GM12801 (cell line): ENCODE measurements around the gene SLC38A10.

Source experiments
- TF ChIP-seq, protein P1 (sequence below): IDR thresholded peaks from one replicate; pipeline ENCODE4 v1.5.1; 2011; ENCODE audit warnings: control low read depth; ENCODE audit not compliant: insufficient read length; ENCODE audit errors: extremely low read depth

SLC38A10 gene

DNA sequence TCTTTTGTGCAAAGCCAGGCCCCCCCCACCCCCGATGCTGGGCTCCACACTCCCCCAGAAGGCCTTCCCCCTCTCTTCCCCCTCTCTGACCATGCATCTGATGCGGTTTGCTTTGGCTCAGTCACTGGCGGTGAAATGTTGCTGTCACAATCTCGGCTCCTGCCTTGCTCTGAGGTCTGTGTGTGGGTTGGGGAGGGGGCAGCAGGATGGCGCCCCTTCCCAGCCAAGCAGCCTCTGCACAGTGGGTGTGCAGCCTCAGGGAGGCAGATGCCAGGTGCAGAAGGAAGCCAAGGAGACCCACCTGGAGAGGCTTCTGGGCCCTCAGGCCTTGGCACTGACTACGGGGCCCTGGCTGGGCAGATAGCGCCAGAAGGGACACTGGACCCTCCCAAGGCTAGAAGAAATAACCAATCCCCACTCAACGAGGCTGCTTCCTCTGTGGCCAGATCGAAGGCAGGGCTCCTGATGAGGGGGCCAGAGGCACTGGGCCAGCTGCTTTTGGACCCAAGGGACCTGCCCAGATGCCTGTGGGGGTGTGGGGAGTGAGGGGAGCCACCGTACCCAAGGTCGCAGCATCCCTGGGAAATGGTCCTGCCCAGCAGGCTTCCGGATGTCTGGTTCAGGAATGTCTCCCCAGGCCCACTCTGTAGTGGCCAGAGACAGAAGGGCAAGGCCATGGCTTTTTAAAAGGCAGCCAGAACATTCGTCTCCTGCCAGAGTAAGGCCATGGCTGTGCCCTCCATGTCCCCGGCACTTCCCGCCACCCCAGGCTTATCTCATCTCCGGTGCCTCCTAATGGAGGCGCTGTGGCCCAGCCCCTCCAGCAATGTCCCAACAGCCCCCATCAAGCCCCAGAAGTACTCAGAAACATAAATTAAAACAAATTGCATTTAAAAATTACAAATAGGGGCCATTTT lies 43.4 kb upstream of the SLC38A10 start:
- TF ChIP-seq, protein P1, sequence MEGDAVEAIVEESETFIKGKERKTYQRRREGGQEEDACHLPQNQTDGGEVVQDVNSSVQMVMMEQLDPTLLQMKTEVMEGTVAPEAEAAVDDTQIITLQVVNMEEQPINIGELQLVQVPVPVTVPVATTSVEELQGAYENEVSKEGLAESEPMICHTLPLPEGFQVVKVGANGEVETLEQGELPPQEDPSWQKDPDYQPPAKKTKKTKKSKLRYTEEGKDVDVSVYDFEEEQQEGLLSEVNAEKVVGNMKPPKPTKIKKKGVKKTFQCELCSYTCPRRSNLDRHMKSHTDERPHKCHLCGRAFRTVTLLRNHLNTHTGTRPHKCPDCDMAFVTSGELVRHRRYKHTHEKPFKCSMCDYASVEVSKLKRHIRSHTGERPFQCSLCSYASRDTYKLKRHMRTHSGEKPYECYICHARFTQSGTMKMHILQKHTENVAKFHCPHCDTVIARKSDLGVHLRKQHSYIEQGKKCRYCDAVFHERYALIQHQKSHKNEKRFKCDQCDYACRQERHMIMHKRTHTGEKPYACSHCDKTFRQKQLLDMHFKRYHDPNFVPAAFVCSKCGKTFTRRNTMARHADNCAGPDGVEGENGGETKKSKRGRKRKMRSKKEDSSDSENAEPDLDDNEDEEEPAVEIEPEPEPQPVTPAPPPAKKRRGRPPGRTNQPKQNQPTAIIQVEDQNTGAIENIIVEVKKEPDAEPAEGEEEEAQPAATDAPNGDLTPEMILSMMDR: no peak

DNA sequence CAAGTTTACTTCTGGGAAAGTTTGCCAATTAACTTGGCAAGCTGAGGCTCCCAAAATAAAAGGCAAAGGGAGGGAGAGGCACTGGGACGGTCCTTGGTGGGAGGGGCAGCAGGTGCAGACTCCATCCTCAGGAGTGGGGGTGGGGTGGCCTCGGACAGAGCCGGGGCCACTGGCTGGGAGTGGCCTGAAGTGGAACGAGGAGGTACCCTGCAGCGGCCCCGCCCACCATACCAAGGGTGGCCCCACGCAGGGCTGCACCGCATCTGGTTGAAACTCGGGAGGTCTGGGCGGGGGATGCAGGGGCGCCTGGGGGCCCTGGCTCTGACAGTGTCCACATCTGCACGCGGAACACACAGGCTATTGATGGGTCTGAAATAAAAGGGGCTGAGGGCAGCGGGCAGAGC lies 42.4 kb upstream of the SLC38A10 start:
- TF ChIP-seq, protein P1: no peak

DNA sequence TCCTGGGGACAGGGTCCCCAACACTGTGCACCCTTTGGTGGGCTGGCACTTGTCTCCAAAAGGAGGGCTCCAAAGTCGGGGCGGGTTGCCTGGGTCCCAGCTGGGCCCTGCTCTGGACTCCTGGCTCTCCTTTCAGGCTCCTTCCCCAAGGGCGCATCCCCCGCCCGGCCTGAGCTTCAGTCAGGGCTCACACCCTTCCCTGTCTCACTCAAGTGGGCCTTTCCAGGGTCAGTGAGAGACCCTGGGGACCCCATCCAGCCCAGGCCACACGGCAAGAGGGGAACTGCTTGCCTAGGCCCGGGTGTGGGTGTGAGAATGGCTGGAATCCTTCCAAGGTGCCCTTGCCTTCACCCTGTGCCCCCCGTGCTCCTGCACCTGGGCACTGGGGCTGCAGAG lies 41.8 kb upstream of the SLC38A10 start:
- TF ChIP-seq, protein P1: no peak

DNA sequence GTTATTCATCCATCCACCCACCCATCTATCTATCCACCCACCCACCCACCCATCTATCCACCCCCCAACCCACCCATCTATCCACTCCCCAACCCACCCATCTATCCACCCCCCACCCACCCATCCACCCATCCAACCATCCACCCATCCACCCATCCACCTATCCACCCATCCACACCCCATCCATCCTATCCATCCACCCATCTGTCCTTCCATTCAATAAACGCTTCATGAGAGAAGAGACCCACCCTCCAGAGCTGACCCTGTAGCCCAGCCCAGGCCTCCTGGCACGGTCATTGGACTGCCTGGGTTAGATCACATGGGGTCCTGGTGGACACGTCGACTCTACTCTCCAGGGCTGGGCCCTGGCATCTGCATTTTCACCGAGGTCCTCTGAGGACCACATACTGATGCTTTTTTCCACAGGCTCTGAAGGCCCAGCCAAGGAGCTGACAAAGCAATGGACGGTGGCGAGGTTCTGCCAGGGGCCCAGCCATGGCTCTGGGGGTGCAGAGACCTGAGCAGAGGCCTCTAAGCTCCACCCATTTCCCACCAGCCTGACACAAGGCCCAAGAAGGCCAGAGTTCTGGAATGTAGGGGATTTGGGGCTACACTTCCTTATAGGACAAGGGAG lies 41.3 kb upstream of the SLC38A10 start:
- TF ChIP-seq, protein P1: no peak

DNA sequence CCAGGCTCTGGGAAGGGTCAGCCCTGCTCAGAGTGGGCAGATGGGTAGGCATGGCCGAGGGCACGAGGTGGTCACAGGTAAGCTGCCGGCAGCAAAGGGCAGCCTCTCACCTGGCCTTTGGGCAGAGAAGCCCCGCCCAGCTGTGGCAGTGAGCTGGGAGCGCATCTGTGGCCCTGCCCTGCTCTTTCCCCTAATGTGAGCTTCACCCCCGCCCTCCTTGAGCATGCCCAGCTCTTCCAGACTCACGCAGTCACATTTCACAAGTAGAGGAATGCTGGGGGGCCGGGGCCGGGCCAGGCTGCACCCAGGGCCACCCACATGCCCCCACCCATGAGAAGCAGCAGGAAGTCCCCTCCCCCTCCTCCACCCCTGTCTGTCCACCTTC lies 40.7 kb upstream of the SLC38A10 start:
- TF ChIP-seq, protein P1: no peak

DNA sequence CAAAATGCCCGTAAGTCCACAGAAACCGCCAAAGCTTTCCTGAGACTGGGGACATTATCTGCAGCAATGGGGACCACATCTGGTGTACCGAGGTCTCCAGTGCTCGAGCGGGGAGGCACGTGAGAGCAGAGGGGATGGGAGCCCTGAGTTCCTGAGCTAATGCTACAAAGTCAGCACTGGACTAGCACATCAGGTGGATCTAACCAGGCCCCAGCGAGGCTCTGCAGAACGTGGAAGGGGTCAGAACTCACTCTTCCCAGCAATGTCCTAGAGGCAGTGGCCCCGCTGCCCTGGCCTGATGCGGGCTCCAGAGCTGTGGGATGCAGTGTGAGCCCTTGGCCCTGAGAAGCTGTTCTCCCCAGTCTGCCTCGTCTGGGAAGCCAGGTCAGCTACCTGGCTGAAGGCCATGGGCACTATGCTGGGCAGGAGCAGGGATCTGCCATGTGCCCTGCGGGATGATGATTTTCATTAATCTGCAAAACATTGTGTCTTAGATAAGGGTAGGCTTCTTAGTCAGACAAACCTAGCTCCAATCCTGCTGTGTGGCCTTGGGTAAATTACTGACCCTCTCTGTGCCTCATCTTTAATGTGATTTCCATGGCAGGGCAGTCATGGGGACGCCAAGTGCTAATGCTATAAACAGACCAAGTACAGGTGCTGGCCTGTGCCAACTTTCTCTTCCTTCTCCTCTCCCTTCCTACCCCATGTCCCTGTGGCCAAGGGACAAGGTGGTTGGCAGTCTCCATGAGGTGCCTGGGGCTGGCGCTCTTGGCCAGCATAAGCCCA lies 40.1 kb upstream of the SLC38A10 start:
- TF ChIP-seq, protein P1: no peak

DNA sequence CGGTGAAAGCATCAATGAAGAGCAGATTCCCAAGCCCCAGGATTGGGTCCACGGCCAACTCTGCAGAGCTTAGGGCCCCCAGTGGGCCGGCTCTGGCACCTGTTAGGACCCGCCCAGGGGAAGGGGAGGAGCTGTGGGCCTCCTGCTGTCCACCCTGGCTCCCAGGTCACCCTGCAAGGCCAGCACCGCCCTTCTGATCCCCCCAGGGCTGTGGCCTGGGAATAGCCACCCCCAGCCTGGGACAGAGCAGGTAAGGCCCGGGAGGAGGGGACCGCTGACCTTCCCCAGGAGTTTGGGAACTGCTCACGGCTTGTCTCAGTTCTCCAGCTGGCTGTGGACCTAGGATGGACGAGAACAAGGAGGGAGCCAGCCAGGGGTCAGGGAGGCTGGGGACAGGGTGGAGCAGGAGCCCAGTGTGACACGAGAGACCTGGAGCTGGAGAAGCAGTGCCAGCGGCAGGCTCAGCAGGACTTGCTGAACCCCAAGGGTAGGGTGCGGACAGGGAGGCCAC lies 39.3 kb upstream of the SLC38A10 start:
- TF ChIP-seq, protein P1: no peak
